Upper lobe of left lung (tissue), 4 donors: ENCODE results near the gene FEZF2.

ENCODE experiments used
- EP300 ChIP-seq, 4 donors: sonication (generic); formaldehyde crosslinking; IDR thresholded peaks; one replicate each; pipeline ENCODE4 v1.5.1; 2017; ENCODE audit warnings: antibody characterized with exemption in 4 of 4, control low read depth in 2 of 4
- POLR2A ChIP-seq, 4 donors: fragments of 450-650 bp; IDR thresholded peaks; one replicate each; pipeline ENCODE4 v1.5.1; 2016 to 2017; ENCODE audit warnings: antibody characterized with exemption in 4 of 4, mild to moderate bottlenecking in 2 of 4

DNA sequence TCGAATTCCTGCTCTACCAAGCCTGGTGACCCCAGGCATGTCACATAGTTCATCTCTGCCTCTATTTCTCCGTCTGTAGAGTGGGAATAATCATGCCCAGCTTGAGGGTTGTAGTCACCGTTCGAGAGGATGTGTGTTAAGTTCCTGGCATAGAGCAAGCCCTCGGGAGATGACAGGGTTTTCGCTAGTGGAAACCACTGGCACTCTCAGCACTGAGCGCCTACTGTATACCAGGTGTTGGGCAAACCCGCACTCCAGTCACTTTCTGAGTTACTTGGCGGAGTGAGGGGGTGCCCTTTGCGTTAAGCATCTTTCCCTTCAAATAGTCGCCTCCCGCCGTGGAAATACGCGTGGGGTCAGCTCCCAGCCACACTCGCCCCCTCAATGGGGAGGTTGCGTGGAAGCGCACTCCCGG is 5.1 kb downstream of the FEZF2 start:
- TF ChIP-seq POLR2A (IDR thresholded peaks at IDR 0.05) (no peak), EP300 (IDR thresholded peaks at IDR 0.05) (no peak)
